BLaER1 (cell line): ENCODE measurements around the gene FRMD4A.

Experiments used
- H3K27ac ChIP-seq: shearing (Covaris generic); formaldehyde crosslinking; 2 replicates; pipeline ENCODE4 v1.8.1; 2022
- H3K27me3 ChIP-seq: shearing (Covaris generic); formaldehyde crosslinking; 2 replicates; pipeline ENCODE4 v1.8.1; 2022
- H3K36me3 ChIP-seq: shearing (Covaris generic); formaldehyde crosslinking; 2 replicates; pipeline ENCODE4 v1.8.1; 2022
- H3K4me1 ChIP-seq: shearing (Covaris generic); formaldehyde crosslinking; 2 replicates; pipeline ENCODE4 v1.8.1; 2022
- H3K4me2 ChIP-seq: shearing (Covaris generic); formaldehyde crosslinking; 2 replicates; pipeline ENCODE4 v1.8.1; 2022
- H3K4me3 ChIP-seq: shearing (Covaris generic); formaldehyde crosslinking; 2 replicates; pipeline ENCODE4 v1.8.1; 2022
- H3K9ac ChIP-seq: shearing (Covaris generic); formaldehyde crosslinking; 2 replicates; pipeline ENCODE4 v1.8.1; 2022
- H3K9me3 ChIP-seq: shearing (Covaris generic); formaldehyde crosslinking; 2 replicates; pipeline ENCODE4 v1.8.1; 2022
- H4K20me1 ChIP-seq: shearing (Covaris generic); formaldehyde crosslinking; 2 replicates; pipeline ENCODE4 v1.8.1; 2022
- Cebpa-rat ChIP-seq: shearing (Covaris generic); IDR thresholded peaks from 2 replicates; pipeline ENCODE4 v1.8.1; 2022

The FRMD4A gene

DNA sequence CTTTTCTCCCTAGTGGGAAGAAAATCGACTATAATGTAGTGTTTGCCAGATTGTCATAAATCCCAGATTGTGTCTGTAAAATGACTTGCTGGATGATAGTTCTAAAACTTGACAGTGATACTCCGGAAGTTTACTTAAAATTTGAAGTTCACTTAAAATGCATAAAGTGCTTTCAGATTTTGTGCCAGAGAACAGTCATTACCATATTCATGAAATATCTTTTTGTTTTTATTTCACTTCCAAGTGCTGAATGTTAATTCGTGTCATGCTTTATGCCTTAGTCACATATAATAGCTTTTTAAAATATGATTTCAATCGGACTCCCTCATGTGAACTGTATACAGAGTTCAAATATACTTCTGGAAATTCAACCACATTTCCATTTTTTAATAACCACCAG, 713.6 kb downstream of the FRMD4A start:
- Histone ChIP-seq H3K4me1 (no peaks in the 10 kb centered on the region), H3K4me2 (no peak overlapping the region), H3K9ac (no peak overlapping the region), H3K9me3 (no peaks in the 10 kb centered on the region), H4K20me1 (no peaks in the 10 kb centered on the region), H3K27ac (no peak overlapping the region), H3K4me3 (no peak overlapping the region), H3K27me3 (no peaks in the 10 kb centered on the region), H3K36me3 (peaks cover 77% of the 10 kb centered on the region)
- TF ChIP-seq Cebpa-rat, result no peak

DNA sequence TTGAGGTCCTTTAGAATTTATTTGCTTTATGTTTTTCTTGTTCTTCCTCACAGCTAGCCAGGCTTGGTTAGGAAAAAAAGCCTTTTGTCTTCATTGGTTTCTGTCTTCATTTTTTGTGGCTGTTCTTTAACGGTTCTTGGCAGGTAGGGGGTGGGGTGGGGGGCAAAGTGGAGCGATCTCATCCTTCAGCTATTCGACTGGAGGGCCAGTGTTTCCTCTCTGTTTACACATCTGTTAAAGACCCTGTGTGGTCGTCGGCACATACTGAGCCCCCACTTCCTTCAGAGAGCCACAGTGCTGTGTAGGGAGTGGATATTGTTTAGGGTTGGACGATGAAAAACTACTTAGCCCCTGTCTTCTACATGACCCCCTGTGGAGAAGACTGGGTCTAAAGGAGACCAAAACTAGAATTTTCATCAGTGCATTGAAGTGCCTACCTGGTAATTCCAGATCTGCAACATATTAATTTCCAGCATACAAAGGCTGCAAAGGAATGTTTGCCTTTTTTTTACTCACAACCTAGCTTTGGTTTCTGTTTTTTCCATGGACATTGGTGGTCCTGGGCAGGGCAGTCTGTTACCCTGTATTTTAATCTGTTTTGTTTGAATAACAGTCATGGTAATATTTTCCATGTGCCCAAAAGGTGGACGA, 714.9 kb downstream of the FRMD4A start:
- peaks cover 79% of the 10 kb centered on the region for H3K36me3 ChIP-seq
- no peak overlapping the region for H3K9ac ChIP-seq
- H3K4me2 ChIP-seq, result no peak overlapping the region
- no peak overlapping the region for H3K27ac ChIP-seq
- no peaks in the 10 kb centered on the region for H4K20me1 ChIP-seq
- no peak for TF ChIP-seq Cebpa-rat
- no peaks in the 10 kb centered on the region for H3K27me3 ChIP-seq
- no peaks in the 10 kb centered on the region for H3K9me3 ChIP-seq
- no peak overlapping the region for H3K4me3 ChIP-seq
- H3K4me1 ChIP-seq, result no peaks in the 10 kb centered on the region

DNA sequence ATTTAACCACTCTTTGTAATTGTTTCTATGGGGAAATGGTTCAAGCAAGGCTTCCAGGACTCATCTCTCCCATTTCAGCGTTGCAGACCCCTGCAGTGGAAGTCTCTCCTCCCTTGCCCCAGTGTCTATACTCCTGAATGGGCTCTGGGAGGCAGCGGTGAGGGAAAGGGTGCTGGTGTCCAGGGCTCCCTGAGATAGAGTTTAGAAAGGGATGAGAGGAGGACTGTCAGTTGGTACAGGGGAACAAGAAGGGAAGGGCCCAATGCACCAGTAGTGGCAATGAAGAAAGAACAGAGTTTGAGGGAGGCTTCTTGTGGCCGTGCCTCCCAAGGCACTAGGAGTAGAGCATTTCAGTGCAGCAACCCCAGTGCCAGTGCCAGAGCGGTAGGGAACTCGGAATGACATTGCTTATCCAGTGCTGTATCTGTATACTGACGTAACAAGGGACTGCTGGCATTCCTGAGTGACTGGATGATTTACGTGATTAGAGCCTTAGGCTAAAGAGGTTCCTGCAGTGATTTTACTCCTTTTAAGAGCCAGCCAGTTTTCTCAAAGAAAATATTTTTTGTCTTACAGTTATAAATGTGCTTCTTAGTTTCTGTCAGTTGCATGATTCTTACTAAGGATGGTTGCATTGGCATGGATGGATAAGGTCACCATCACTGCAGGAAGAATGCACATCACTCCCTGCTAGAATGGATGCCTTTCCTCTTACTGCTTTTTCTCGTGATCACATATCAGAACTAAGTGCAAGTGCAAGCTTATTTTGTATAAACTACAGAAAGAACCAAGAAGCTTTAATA, 716.0 kb downstream of the FRMD4A start:
- no peak for TF ChIP-seq Cebpa-rat
- Histone ChIP-seq H3K9me3 (no peaks in the 10 kb centered on the region), H3K36me3 (peaks cover 83% of the 10 kb centered on the region), H3K27ac (no peak overlapping the region), H3K4me3 (no peak overlapping the region), H4K20me1 (no peaks in the 10 kb centered on the region), H3K4me2 (no peak overlapping the region), H3K9ac (no peak overlapping the region), H3K27me3 (no peaks in the 10 kb centered on the region), H3K4me1 (no peaks in the 10 kb centered on the region)

DNA sequence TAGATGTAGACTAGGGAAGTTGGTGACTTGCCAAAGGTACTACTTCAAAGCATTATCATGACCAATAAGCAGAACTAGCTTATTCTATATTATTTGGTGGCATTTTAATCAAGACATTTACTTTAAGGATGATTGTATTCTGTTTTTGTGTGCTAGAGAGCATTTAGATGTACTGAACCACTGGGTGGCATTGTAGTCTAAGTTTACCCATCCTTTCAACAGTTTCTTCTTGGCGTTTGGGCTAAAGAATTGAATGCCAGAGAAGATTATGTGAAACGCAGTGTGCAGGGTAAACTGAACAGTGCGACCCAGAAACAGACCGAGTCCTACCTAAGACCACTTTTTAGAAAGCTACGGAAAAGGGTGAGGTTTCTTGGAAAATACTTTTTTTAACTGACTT, 717.2 kb downstream of the FRMD4A start:
- no peaks in the 10 kb centered on the region; the same call in 1 of the 2 replicates for H4K20me1 ChIP-seq
- H3K4me1 ChIP-seq, result no peaks in the 10 kb centered on the region
- H3K9me3 ChIP-seq, result no peaks in the 10 kb centered on the region
- H3K27ac ChIP-seq, result no peak overlapping the region
- TF ChIP-seq Cebpa-rat, result no peak
- H3K9ac ChIP-seq, result no peak overlapping the region
- no peak overlapping the region for H3K4me3 ChIP-seq
- H3K4me2 ChIP-seq, result no peak overlapping the region
- peaks cover 84% of the 10 kb centered on the region for H3K36me3 ChIP-seq
- H3K27me3 ChIP-seq, result no peaks in the 10 kb centered on the region

DNA sequence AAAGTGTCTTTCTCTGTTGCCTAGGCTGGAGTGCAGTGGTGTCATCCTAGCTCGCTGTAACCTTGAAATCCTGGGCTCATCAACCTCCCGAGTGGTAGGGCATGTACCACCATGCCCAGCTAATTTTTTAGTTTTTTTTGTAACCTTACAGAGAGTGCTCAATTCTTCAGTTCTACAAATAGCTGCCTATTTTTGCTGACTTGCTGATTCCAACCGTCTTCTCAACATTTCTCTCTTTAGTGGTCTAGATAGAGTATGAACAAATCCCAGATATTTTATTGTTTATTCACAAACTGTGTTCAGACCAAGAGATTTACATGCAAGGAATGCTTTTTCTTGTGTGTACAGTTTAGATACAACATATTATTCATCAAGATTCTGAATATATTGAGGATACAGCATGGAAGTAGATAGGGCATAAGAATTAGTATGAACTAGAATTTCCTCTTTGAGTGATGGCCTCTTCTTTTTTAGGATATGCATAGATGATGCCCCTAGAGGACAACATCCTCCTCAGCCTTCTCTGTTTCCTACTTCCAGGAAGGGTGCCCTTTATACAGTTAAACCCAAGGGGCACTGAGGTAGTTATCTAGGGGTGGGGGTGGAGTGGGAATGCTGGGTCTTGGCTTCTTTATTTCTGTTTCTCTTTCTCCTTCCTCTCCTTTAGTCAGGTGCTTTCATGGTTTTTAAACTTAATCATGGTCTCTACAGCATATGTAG, 717.9 kb downstream of the FRMD4A start:
- H3K4me3 ChIP-seq, result no peak overlapping the region
- H3K9me3 ChIP-seq, result no peaks in the 10 kb centered on the region
- H4K20me1 ChIP-seq, result no peaks in the 10 kb centered on the region; the same call in 1 of the 2 replicates
- no peaks in the 10 kb centered on the region for H3K27me3 ChIP-seq
- H3K27ac ChIP-seq, result no peak overlapping the region
- H3K36me3 ChIP-seq, result peaks cover 83% of the 10 kb centered on the region
- no peaks in the 10 kb centered on the region for H3K4me1 ChIP-seq
- no peak overlapping the region for H3K4me2 ChIP-seq
- H3K9ac ChIP-seq, result no peak overlapping the region
- no peak for TF ChIP-seq Cebpa-rat

DNA sequence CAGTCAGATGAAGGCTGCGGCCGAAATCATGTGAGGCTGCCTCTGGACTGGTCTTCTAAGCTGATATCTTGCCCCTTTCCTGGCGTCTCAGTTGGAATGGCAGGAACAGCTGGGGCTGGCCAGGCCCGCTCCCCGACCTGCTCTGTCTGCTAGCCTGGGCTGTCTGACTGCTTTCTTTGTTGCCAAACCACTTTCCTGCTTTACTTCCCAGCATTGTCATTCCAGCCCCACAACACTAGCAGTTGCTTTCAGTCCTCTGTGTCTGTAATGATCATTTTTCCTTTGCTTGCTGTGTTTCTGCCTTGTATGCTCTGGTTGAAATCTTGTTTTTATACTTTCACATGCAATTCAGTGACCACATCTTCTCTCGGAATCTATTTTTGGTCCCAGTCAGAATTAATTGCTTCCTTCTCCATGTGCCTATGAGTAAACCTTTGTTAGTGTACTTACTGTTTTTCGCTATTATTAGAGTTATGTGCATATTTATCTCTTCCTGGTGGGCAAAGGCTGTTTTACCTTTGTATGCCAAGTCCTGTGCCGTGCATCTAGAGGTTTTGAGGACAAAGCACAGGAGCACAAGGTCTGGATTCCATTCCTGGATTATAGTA, 722.4 kb downstream of the FRMD4A start:
- H4K20me1 ChIP-seq, result no peaks in the 10 kb centered on the region; the same call in 1 of the 2 replicates
- H3K27me3 ChIP-seq, result no peaks in the 10 kb centered on the region
- H3K4me1 ChIP-seq, result no peaks in the 10 kb centered on the region
- no peak overlapping the region for H3K27ac ChIP-seq
- no peak overlapping the region for H3K4me3 ChIP-seq
- TF ChIP-seq Cebpa-rat, result no peak
- H3K36me3 ChIP-seq, result peaks cover 83% of the 10 kb centered on the region
- no peak overlapping the region for H3K4me2 ChIP-seq
- no peak overlapping the region for H3K9ac ChIP-seq
- H3K9me3 ChIP-seq, result no peaks in the 10 kb centered on the region

DNA sequence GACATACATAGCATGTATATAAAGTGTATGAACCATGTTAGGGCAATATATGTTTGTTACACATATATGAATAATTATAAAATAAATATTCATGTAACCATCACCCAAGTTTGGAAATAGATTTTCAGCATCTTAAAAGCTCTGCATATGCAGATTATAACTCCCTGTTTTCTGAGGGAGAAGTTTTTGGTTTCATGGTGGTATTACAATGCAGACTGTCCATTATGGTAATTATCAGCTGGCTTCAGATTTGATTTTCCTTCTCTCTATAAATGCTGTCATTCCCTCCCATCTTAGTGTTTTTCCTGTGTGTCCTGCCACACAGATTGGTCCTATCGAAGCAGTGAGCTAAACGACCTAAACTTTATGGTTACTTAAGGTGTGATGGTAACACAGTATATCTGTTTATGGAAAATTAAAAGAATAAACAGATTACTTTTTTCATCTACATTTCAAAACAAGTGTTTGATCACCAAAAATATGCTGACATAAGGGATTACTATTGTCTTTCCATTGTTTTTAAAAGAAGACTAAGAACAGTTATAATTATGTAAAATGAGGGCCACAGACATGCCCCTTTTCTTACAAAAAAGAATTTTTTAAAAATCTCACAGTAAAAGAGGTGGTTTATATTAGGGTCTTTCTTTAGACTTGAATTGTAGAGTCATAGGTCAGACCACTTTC, 726.2 kb downstream of the FRMD4A start:
- H3K4me1 ChIP-seq, result no peaks in the 10 kb centered on the region
- no peak overlapping the region for H3K4me2 ChIP-seq
- TF ChIP-seq Cebpa-rat, result no peak
- H3K27ac ChIP-seq, result no peak overlapping the region
- H3K4me3 ChIP-seq, result no peak overlapping the region
- no peaks in the 10 kb centered on the region for H3K9me3 ChIP-seq
- peaks cover 7% of the 10 kb centered on the region; the same call in 1 of the 2 replicates for H4K20me1 ChIP-seq
- H3K9ac ChIP-seq, result no peak overlapping the region
- peaks cover 76% of the 10 kb centered on the region for H3K36me3 ChIP-seq
- H3K27me3 ChIP-seq, result no peaks in the 10 kb centered on the region

DNA sequence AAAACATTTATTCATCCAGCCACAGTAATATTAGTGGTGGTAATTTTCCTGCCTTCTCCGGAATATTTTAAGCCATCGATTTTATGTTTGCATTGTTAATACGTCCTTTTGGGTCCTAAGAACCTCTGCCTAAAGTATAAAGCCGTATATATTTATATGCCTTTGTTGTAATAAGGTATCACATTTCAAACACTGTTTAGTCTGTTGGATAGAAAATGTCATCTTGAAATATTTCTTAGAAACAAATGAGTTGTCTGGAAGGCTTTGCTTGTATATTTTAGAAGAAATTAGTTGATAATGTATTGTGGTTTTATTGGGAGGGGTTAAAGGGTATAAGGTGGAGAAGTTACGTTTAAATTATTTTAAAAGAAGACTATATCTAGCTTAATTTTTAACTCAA, 732.8 kb downstream of the FRMD4A start:
- H3K4me2 ChIP-seq, result no peak overlapping the region
- no peaks in the 10 kb centered on the region for H3K27me3 ChIP-seq
- H3K36me3 ChIP-seq, result peaks cover 57% of the 10 kb centered on the region
- H3K4me1 ChIP-seq, result peaks cover 9% of the 10 kb centered on the region
- H3K9me3 ChIP-seq, result no peaks in the 10 kb centered on the region
- H4K20me1 ChIP-seq, result peaks cover 50% of the 10 kb centered on the region
- H3K27ac ChIP-seq, result no peak overlapping the region
- no peak overlapping the region for H3K9ac ChIP-seq
- H3K4me3 ChIP-seq, result no peak overlapping the region
- TF ChIP-seq Cebpa-rat, result no peak

DNA sequence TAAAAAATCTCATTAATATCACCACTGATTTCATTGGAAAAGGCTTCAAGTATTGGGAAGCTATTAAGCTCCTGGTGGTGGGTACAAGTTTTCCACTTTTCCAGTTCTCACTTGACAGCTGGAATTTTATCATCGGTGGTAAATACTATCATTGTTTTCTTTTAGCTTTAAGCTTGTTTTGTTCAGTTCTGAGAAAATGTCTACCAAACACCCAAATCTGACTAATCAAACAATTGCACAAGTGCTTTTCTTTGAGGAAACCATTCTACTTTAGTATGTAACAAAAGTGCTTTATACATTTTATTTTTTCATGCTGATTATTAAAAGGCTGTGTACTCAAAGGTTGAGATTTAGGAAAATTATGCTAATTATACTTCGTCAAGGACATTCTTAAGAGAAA, 736.1 kb downstream of the FRMD4A start:
- no peaks in the 10 kb centered on the region for H3K27me3 ChIP-seq
- no peak overlapping the region for H3K9ac ChIP-seq
- H3K4me1 ChIP-seq, result peaks cover 14% of the 10 kb centered on the region
- H3K4me3 ChIP-seq, result no peak overlapping the region
- peaks cover 52% of the 10 kb centered on the region for H3K36me3 ChIP-seq
- no peaks in the 10 kb centered on the region for H3K9me3 ChIP-seq
- TF ChIP-seq Cebpa-rat, result no peak
- H3K27ac ChIP-seq, result no peak overlapping the region
- no peak overlapping the region for H3K4me2 ChIP-seq
- peaks cover 77% of the 10 kb centered on the region for H4K20me1 ChIP-seq
